Thoracic aorta (tissue), 2 donors: ENCODE measurements around the gene PUS10. TPM values are rescaled to one million over a fixed set of nuclear protein-coding genes. Genes with fewer than 3 reads are reported as not detected.
"Not testable (repeated sequence)": the region's sequence is repeated elsewhere in the genome, so short reads cannot be mapped to it uniquely, and the experiment has no call there.

Experiments
- ATAC-seq: fragments of 150-250 bp; one replicate; pipeline ENCODE4 v1.8.0; 2017; ENCODE audit warnings: low read depth; ENCODE audit not compliant: insufficient number of reproducible peaks, low FRiP score
- DNase-seq: peaks from one replicate; pipeline ENCODE4 v3.0.0-alpha.2; 2020; ENCODE audit warnings: low spot score
- H3K27ac ChIP-seq, 2 donors: fragments of 200-600 bp; sonication (generic); 1 replicate in 1 of 2; 2 replicates in 1 of 2; pipeline ENCODE4 v1.5.1; 2016; ENCODE audit warnings: mild to moderate bottlenecking in 2 of 2, moderate library complexity in 2 of 2
- H3K27me3 ChIP-seq: fragments of 200-600 bp; sonication (generic); replicated peaks from 2 replicates; pipeline ENCODE4 v1.6.0; 2016; ENCODE audit warnings: mild to moderate bottlenecking; ENCODE audit not compliant: insufficient read depth
- H3K36me3 ChIP-seq: fragments of 200-600 bp; sonication (generic); one replicate; pipeline ENCODE4 v1.5.1; 2016
- H3K4me1 ChIP-seq, 2 donors: fragments of 200-600 bp; sonication (generic); 1 replicate in 1 of 2; 2 replicates in 1 of 2; pipeline versions ENCODE4 v1.5.1 to v1.6.0; 2016; ENCODE audit warnings: low read depth in 2 of 2, mild to moderate bottlenecking in 1 of 2; ENCODE audit not compliant: control insufficient read depth in 1 of 2
- H3K4me3 ChIP-seq: fragments of 200-600 bp; sonication (generic); 2 replicates; pipeline ENCODE4 v1.5.1; 2016; ENCODE audit warnings: mild to moderate bottlenecking
- H3K9me3 ChIP-seq: fragments of 200-600 bp; sonication (generic); 2 replicates; pipeline ENCODE4 v1.5.1; 2016
- CTCF ChIP-seq: fragments of 200-600 bp; sonication (generic); IDR thresholded peaks from one replicate; pipeline ENCODE4 v1.5.1; 2019; ENCODE audit warnings: antibody characterized with exemption
- total RNA-seq, 2 donors: library from RNA; depleted of rRNA; stranded (reverse); fragments of >200 nt; gene quantifications; one replicate each; pipeline versions ENCODE4 v1.1.0 to v1.2.3, GENCODE V29; 2016

PUS10 gene
- total RNA-seq, 2 donors from 2014 or later = 2.6 to 3.0 TPM

GRCh38 chr2:60907329-60907728 lies 110.7 kb downstream of the PUS10 start:
- peaks cover 12% of the 10 kb centered on the region for H3K36me3 ChIP-seq
- H3K27me3 ChIP-seq = no peaks in the 10 kb centered on the region
- DNase-seq (no peak), ATAC-seq (no peak)
- TF ChIP-seq CTCF = no peak
- H3K4me3 ChIP-seq = no peak overlapping the region
- no peaks in the 10 kb centered on the region for H3K4me1 ChIP-seq
- H3K9me3 ChIP-seq = no peaks in the 10 kb centered on the region
- no peak overlapping the region for H3K27ac ChIP-seq

- ATAC-seq = no peak
- TF ChIP-seq CTCF = no peak
- H3K4me3 ChIP-seq = no peak overlapping the region
- no peaks in the 10 kb centered on the region for H3K4me1 ChIP-seq
- no peaks in the 10 kb centered on the region for H3K27me3 ChIP-seq
- no peaks in the 10 kb centered on the region for H3K9me3 ChIP-seq
- no peak overlapping the region for H3K27ac ChIP-seq
- DNase-seq = no peak
- H3K36me3 ChIP-seq = peaks cover 12% of the 10 kb centered on the region
Observed at GRCh38 chr2:60906395-60906794, 111.7 kb downstream of the PUS10 start.

DNA sequence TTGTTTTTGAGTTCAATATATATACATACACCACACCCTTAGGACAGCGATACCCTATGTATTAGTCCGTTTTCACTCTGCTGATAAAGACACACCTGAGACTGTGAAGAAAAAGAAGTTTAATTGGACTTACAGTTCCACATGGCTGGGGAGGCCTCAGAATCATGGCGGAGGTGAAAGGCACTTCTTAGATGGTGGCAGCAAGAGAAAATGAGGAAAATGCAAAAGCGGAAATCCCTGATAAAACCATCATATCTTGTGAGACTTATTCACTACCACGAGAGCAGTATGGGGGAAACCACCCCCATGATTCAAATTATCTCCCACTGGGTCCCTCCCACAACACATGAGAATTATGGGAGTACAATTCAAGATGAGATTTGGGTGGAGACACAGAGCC lies 112.2 kb downstream of the PUS10 start:
- ATAC-seq = not testable (repeated sequence)
- peaks cover 12% of the 10 kb centered on the region for H3K36me3 ChIP-seq

GRCh38 chr2:60901296-60901695 lies 116.8 kb downstream of the PUS10 start:
- not testable (repeated sequence) for DNase-seq, ATAC-seq, H3K27me3 ChIP-seq, H3K9me3 ChIP-seq, H3K4me3 ChIP-seq, H3K4me1 ChIP-seq, H3K27ac ChIP-seq
- H3K36me3 ChIP-seq = peaks cover 20% of the 10 kb centered on the region

More for the DNA sequence above, 112.2 kb downstream of the PUS10 start:
- H3K27ac ChIP-seq, H3K9me3 ChIP-seq, H3K4me3 ChIP-seq, H3K4me1 ChIP-seq, H3K27me3 ChIP-seq, DNase-seq: not testable (repeated sequence)

GRCh38 chr2:60899892-60900249 lies 118.2 kb downstream of the PUS10 start:
- H3K27me3 ChIP-seq = no peaks in the 10 kb centered on the region
- H3K4me3 ChIP-seq = no peak overlapping the region
- H3K9me3 ChIP-seq = no peaks in the 10 kb centered on the region
- TF ChIP-seq CTCF = no peak
- ATAC-seq (no peak), DNase-seq (no peak)
- peaks cover 25% of the 10 kb centered on the region for H3K36me3 ChIP-seq
- no peak overlapping the region for H3K27ac ChIP-seq
- H3K4me1 ChIP-seq = peaks cover 0 to 4% of the 10 kb centered on the region in 2 donors

DNA sequence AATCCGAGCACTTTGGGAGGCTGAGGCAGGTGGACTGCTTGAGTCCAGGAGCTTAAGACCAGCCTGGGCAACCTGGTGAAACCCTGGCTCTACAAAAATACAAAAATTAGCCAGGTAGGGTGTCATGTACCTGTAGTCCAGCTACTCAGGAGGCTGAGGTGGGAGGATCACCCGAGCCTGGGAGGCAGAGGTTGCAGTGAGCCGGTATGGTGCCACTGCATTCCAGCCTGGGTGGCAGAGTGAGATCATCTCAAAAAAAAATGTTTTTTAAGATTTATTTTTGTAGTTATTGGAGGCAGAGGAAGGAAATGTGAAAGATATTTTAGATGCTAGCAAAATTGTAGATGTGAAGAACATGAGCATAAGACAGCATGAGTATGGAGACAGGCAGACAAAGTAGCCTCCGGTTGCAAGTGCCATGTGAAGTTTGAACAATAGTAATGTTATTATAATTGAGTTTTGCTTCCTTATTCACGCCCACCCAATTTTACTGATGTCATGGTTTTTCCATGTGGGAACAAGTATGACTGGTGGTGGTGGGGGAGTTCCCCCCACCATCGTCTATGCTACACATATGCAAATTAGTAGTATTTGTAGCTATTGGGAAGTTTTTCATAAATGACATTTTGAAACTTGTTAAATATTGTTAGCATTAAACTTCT lies 118.7 kb downstream of the PUS10 start:
- Histone ChIP-seq H3K4me1 (peaks cover 0 to 4% of the 10 kb centered on the region in 2 donors), H3K36me3 (peaks cover 27% of the 10 kb centered on the region), H3K9me3 (no peaks in the 10 kb centered on the region), H3K27me3 (no peaks in the 10 kb centered on the region), H3K4me3 (no peak overlapping the region), H3K27ac (no peak overlapping the region)
- TF ChIP-seq CTCF = no peak
- ATAC-seq (no peak), DNase-seq (no peak)
